GM18511 (cell line): ENCODE data around the gene DHX40.
A peak's percentile ranks its signal among the peaks of the same experiment; 100 is the strongest.
"Not testable (repeated sequence)": the region's sequence is repeated elsewhere in the genome, so short reads cannot be mapped to it uniquely, and the experiment has no call there.

Experiments
- ATAC-seq: cut with Tn5 transposase; IDR thresholded peaks from one replicate; pipeline ENCODE4 v1.9.1; 2021; ENCODE audit warnings: mild to moderate bottlenecking, moderate library complexity; ENCODE audit not compliant: unreplicated experiment

DHX40 gene

GRCh38 chr17:59626756-59627155 is 61.3 kb downstream of the DHX40 start:
- no peak for ATAC-seq

DNA sequence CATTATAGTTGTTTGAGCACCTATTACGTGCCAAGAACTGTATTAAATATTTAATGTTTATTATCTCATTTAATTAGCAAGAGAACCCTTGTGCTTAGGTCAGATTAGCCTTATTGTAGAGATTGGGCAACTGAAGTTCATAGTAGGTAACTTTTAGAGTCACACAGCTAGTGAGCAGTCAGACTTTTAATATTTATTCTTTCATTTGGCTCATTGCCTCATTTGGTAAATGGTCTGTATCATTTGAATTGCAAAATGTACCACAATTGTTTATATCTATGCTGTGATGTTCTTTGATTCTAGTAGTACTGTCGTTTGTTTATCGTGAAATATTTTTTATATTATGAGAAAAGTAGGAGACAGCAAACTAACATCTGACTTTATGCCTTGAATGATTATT is 61.9 kb downstream of the DHX40 start:
- ATAC-seq = no peak

- no peak for ATAC-seq
Measured at GRCh38 chr17:59627770-59628171, 62.4 kb downstream of the DHX40 start.

- ATAC-seq = no peak
Measured at GRCh38 chr17:59629174-59629573, 63.8 kb downstream of the DHX40 start.

- ATAC-seq = no peak
Measured at GRCh38 chr17:59631276-59631675, 65.9 kb downstream of the DHX40 start.

DNA sequence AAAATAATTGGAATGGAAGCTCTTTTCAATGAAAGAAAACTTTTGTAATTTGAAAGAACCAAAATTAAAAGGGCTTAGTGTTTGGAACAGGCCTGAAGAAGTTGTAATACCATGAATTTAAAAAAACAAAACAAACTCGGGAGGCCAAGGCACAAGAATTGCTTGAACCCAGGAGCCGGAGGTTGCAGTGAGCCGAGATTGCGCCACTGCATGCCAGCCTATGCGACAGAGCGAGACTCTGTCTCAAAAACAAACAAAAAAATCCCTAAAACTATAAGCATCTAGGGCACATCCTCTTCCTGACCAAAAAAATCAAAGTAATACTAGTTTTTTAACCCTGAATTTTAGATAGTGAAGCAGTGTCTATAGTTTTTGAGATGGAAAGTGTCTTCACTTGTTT is 67.0 kb downstream of the DHX40 start:
- no peak for ATAC-seq

GRCh38 chr17:59633658-59634359 is 68.4 kb downstream of the DHX40 start:
- no peak for ATAC-seq

DNA sequence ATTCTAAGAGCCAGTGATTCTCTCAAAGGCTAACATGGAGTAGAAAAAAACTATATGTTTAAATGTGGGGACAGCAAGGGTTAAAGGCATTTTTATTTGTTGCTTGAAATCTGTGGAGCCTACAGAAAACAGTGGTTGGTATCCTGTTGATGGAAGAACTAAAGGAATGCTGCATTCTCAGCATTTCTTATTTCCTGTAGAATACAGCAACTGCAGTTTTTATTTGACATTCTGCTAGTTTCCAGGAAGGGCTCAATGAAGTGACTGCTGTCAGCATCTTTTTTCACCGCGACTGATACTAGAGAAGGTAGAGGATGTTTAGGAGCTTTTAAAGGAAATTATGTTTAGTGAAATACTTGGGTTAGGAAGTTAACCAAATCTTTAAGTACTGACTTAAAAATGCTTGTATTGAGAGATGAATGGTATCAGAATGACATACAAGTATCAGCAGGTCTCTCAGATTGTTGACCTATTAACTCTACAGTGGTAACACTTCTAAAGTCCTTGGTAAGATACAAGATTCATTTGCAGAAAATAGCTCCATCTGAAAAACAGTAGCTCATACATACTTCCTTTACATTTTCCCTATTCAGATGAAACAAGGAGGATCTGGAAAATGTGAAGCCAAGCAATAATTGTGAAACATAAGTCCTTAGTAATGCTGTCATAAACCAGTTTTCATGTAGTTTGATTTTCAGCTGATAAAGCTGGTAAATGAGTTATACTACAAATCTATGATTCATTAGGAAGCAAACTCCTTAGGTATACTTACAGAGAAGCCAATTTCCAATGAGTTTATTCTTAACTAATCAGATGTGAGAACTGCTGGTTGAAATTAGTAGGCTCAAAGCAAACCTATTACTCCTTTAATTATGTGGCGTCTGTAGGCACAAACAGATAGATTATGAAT is 69.5 kb downstream of the DHX40 start:
- ATAC-seq = peak; percentile 57

- no peak for ATAC-seq
Measured at GRCh38 chr17:59637611-59638310, 72.4 kb downstream of the DHX40 start.

DNA sequence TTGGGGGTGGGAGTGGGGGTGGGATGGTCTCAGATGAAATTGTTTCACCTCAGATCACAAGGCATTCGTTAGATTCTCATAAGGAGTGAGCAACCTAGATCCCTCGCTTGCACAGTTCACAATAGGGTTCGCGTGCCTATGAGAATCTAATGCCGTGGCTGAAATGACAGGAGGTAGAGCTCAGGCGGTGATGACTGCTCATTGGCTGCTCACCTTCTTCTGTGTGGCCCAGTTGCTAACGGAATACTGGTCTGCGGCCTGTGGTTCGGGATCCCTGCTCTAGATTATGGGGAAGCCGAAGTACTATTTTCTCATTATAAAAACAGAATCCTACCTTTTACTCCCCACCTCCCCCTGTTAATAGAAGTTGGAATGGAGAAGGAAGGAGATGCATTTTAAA is 73.1 kb downstream of the DHX40 start:
- no peak for ATAC-seq

- peak; percentile 83 for ATAC-seq
Measured at GRCh38 chr17:59641799-59642484, 76.5 kb downstream of the DHX40 start.

- no peak for ATAC-seq
Measured at GRCh38 chr17:59642565-59642964, 77.2 kb downstream of the DHX40 start.

DNA sequence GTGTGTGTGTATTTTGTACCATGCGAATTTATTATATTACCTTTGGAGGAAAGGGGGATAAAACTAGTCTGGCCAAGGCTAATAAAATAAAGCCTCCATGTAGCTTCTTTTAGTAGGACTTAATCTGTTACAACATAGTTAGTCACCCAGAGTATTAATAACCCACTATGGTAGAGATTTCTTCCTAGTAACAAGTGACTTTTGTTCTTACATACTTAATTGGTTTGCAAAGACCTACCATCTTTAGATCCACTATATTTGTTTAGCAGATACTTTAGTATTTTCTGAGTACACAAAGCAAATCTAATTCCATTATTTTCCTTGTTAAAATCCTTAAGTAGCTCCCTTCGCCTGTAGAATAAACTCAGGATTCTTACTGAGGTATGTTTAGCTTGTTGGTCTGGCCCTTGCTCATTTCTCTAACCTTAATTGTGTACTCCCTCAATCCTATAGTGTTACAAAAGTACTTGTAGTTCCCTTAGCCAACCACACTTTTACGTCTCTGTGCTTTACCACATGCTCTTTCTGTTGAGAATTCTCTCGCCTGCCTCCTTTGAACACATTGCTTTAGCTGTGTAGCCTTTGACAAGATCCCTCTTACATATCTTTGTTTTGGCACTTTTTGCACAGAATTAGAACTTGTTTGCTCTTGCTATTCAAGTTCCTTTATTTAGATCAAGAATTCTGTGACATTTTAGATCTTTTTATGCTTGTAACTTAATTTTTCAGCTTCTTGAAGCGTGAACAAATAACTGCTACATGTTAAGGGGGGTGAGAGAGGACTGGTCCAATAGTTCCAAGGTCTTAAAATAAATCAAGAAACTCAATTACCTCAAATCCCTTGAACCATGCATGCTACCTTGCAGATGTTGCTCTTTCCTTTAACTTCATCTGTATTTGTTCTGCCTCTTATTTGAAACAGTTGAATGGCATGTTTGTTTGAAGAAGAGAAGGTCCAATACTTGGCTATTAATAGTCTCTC is 78.0 kb downstream of the DHX40 start:
- ATAC-seq = no peak

DNA sequence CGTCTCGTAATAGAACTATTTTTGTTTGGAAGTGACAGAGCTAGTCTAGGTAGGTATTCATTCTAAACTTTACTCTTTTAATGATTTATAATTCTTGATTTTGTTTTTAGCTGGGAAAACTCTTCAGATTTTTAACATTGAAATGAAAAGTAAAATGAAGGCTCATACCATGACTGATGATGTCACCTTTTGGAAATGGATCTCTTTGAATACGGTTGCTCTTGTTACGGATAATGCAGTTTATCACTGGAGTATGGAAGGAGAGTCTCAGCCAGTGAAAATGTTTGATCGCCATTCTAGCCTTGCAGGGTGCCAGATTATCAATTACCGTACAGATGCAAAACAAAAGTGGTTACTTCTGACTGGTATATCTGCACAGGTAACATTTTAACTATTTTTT is 81.9 kb downstream of the DHX40 start:
- no peak for ATAC-seq

GRCh38 chr17:59649886-59650285 is 84.5 kb downstream of the DHX40 start:
- ATAC-seq = no peak

DNA sequence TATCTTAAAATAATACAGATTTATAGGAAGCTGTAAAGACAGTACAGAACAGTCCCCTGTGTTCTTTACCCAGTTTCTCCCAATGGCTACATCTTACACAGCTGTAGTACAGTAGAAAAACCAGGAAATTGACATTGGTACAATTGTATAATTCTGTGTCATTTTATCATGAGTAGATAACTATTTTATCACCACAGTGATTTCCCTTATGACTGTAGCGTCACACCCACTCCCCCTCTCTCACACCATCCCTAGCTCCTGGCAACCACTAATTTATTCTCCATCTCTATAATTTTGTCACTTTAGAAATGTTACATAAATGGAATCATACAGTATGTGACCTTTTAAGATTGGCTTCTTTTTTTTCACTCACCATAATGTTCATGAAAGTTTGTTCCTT is 85.2 kb downstream of the DHX40 start:
- ATAC-seq = no peak

- ATAC-seq = no peak
Measured at GRCh38 chr17:59651346-59651745, 85.9 kb downstream of the DHX40 start.

- no peak for ATAC-seq
Measured at GRCh38 chr17:59652119-59652518, 86.7 kb downstream of the DHX40 start.

GRCh38 chr17:59656624-59657023 is 91.2 kb downstream of the DHX40 start:
- ATAC-seq = not testable (repeated sequence)
